CD4-positive, alpha-beta memory T cell (primary cell): Measurements from ENCODE around the gene RNF5. TPM values are rescaled to one million over a fixed set of nuclear protein-coding genes. Genes with fewer than 3 reads are reported as not detected.

Experiments used
- CTCF ChIA-PET: fragments of 350-600 bp; sonication (Branson Sonifier 250); formaldehyde crosslinking; loops from one replicate; lab custom pipeline; 2021; ENCODE audit warnings: inconsistent platforms; ENCODE audit not compliant: partially characterized antibody; lab: Charles Lee
- POLR2A ChIA-PET: fragments of 350-600 bp; sonication (Branson Sonifier 250); formaldehyde crosslinking; loops from one replicate; lab custom pipeline; 2021; ENCODE audit not compliant: partially characterized antibody; lab: Charles Lee
- DNase-seq, 5 donors: peaks; one replicate each; pipeline versions ENCODE4 v3.0.0 to v3.0.0-alpha.2; 2020 to 2022; ENCODE audit warnings: mixed read lengths in 1 of 5
- H3K27ac ChIP-seq: one replicate; pipeline ENCODE4 v1.7.0; 2013; ENCODE audit warnings: low read depth, low read length
- H3K27me3 ChIP-seq: 2 replicates; pipeline ENCODE4 v1.7.0; 2013; ENCODE audit warnings: mild to moderate bottlenecking, low read length, moderate library complexity; ENCODE audit not compliant: insufficient read depth
- H3K36me3 ChIP-seq: 2 replicates; pipeline ENCODE4 v1.7.0; 2013; ENCODE audit warnings: mild to moderate bottlenecking, low read length, moderate library complexity; ENCODE audit not compliant: insufficient read depth
- H3K4me1 ChIP-seq: 2 replicates; pipeline ENCODE4 v1.7.0; 2013; ENCODE audit warnings: mild to moderate bottlenecking, low read length, moderate library complexity; ENCODE audit not compliant: insufficient read depth
- H3K4me3 ChIP-seq, 2 donors: one replicate each; pipeline ENCODE4 v1.7.0; 2013; ENCODE audit warnings: low read length in 2 of 2, mild to moderate bottlenecking in 1 of 2
- H3K9me3 ChIP-seq, 2 donors: one replicate each; pipeline ENCODE4 v1.7.0; 2013; ENCODE audit warnings: low read length in 2 of 2, control low read depth in 1 of 2; ENCODE audit not compliant: control insufficient read depth in 1 of 2
- H3K27ac Mint-ChIP-seq, 7 donors: one replicate each; pipeline ENCODE4 v1.8.0; 2020 to 2021; ENCODE audit warnings: mixed read lengths in 7 of 7, mild to moderate bottlenecking in 6 of 7, inconsistent platforms in 3 of 7, moderate library complexity in 3 of 7
- H3K27me3 Mint-ChIP-seq, 2 donors: one replicate each; pipeline ENCODE4 v1.8.0; 2020 to 2021; ENCODE audit warnings: mixed read lengths in 2 of 2
- H3K36me3 Mint-ChIP-seq, 2 donors: one replicate each; pipeline ENCODE4 v1.8.0; 2020 to 2021; ENCODE audit warnings: mixed read lengths in 2 of 2, inconsistent platforms in 1 of 2, mild to moderate bottlenecking in 1 of 2
- H3K4me1 Mint-ChIP-seq, 4 donors: one replicate each; pipeline ENCODE4 v1.8.0; 2020 to 2021; ENCODE audit warnings: mixed read lengths in 4 of 4, mild to moderate bottlenecking in 1 of 4
- H3K4me3 Mint-ChIP-seq, 8 donors: one replicate each; pipeline ENCODE4 v1.8.0; 2020 to 2021; ENCODE audit warnings: mixed read lengths in 8 of 8, mild to moderate bottlenecking in 7 of 8, moderate library complexity in 6 of 8, inconsistent platforms in 3 of 8
- H3K9me3 Mint-ChIP-seq, 8 donors: one replicate each; pipeline ENCODE4 v1.8.0; 2020 to 2021; ENCODE audit warnings: mixed read lengths in 8 of 8, mild to moderate bottlenecking in 5 of 8, inconsistent platforms in 3 of 8, moderate library complexity in 1 of 8
- intact Hi-C: fragments of 100-400 bp; cut with micrococcal nuclease; formaldehyde crosslinking; loops from one replicate; pipeline ENCODE4 v1.15.1; 2023
- polyA plus RNA-seq, 2 donors: library from polyadenylated mRNA; unstranded; fragments of 300-500 nt; fragmentation: Illumina TruSeq; gene quantifications; one replicate each; pipeline ENCODE4 v1.2.3, GENCODE V29; 2021
- total RNA-seq, 2 experiments: library from RNA; stranded (reverse); gene quantifications; one replicate each; pipeline ENCODE4 v1.2.3, GENCODE V29; 2021

The RNF5 gene
- total and polyA plus RNA-seq, 4 experiments from 2014 or later: 44.2 to 129 (median 74.7) TPM

- Histone ChIP-seq H3K36me3 (no peaks in the 10 kb centered on the region), H3K27me3 (no peaks in the 10 kb centered on the region), H3K4me1 (no peaks in the 10 kb centered on the region), H3K4me3 (no peak overlapping the region), H3K27ac (no peak overlapping the region), H3K9me3 (no peaks in the 10 kb centered on the region)
- POLR2A ChIA-PET: no interaction called here
- Mint-ChIP-seq H3K4me1 (peaks cover 0 to 6% (median 0%) of the 10 kb centered on the region in 4 donors), H3K36me3 (no peaks in the 10 kb centered on the region), H3K4me3 (no peak overlapping the region), H3K27me3 (no peaks in the 10 kb centered on the region), H3K27ac (peak overlapping the region in 1 of 7 donors; percentile 89), H3K9me3 (no peaks in the 10 kb centered on the region)
- intact Hi-C loops: no loop called here
- CTCF ChIA-PET: interaction anchor here (0.6 kb wide), 1 partner anchor 172 kb away, joined by 3 read pairs; no protein-coding TSS in a partner anchor
- DNase-seq: no peak
Measured at GRCh38 chr6:32214126-32214525, 35.9 kb downstream of the RNF5 start.

GRCh38 chr6:32215617-32216016 lies 37.4 kb downstream of the RNF5 start:
- no peaks in the 10 kb centered on the region for H3K27me3 ChIP-seq
- no peak overlapping the region for H3K4me3 ChIP-seq
- no peaks in the 10 kb centered on the region for H3K9me3 ChIP-seq
- no peaks in the 10 kb centered on the region for H3K36me3 ChIP-seq
- POLR2A ChIA-PET: no interaction called here
- H3K4me3 Mint-ChIP-seq: no peak overlapping the region
- H3K36me3 Mint-ChIP-seq: no peaks in the 10 kb centered on the region
- intact Hi-C loops: no loop called here
- H3K4me1 ChIP-seq: no peaks in the 10 kb centered on the region
- no peak overlapping the region for H3K27ac ChIP-seq
- no peaks in the 10 kb centered on the region for H3K27me3 Mint-ChIP-seq
- no peaks in the 10 kb centered on the region for H3K9me3 Mint-ChIP-seq
- H3K4me1 Mint-ChIP-seq: peaks cover 0 to 6% (median 0%) of the 10 kb centered on the region in 4 donors
- DNase-seq: no peak
- peak overlapping the region in 2 of 7 donors; percentile 43 to 59 for H3K27ac Mint-ChIP-seq
- CTCF ChIA-PET: interaction anchor here (0.7 kb wide), 1 partner anchor 332 kb away, joined by 3 read pairs; no protein-coding TSS in a partner anchor

- Histone ChIP-seq H3K36me3 (no peaks in the 10 kb centered on the region), H3K27me3 (no peaks in the 10 kb centered on the region), H3K4me1 (no peaks in the 10 kb centered on the region), H3K27ac (no peak overlapping the region), H3K9me3 (no peaks in the 10 kb centered on the region), H3K4me3 (no peak overlapping the region)
- Mint-ChIP-seq H3K27me3 (no peaks in the 10 kb centered on the region), H3K9me3 (no peaks in the 10 kb centered on the region), H3K27ac (peak overlapping the region in 1 of 7 donors; percentile 74), H3K4me3 (no peak overlapping the region), H3K4me1 (peaks cover 0 to 6% (median 0%) of the 10 kb centered on the region in 4 donors), H3K36me3 (no peaks in the 10 kb centered on the region)
- POLR2A ChIA-PET: no interaction called here
- intact Hi-C loops: no loop called here
- no peak for DNase-seq
- CTCF ChIA-PET: interaction anchor here (0.7 kb wide), 1 partner anchor 333 kb away, joined by 3 read pairs; no protein-coding TSS in a partner anchor
Measured at GRCh38 chr6:32216285-32216684, 38.1 kb downstream of the RNF5 start.

- no peaks in the 10 kb centered on the region for H3K9me3 ChIP-seq
- H3K36me3 ChIP-seq: no peaks in the 10 kb centered on the region
- Mint-ChIP-seq H3K27me3 (no peaks in the 10 kb centered on the region), H3K27ac (peak overlapping the region in 1 of 7 donors; percentile 74), H3K9me3 (no peaks in the 10 kb centered on the region), H3K4me3 (no peak overlapping the region), H3K36me3 (no peaks in the 10 kb centered on the region), H3K4me1 (peaks cover 0 to 6% (median 0%) of the 10 kb centered on the region in 4 donors)
- POLR2A ChIA-PET: interaction anchor here (0.6 kb wide), 1 partner anchor 20 kb away, joined by 3 read pairs; no protein-coding TSS in a partner anchor
- CTCF ChIA-PET: no interaction called here
- no peak overlapping the region for H3K4me3 ChIP-seq
- intact Hi-C loops: no loop called here
- H3K27ac ChIP-seq: no peak overlapping the region
- no peaks in the 10 kb centered on the region for H3K4me1 ChIP-seq
- H3K27me3 ChIP-seq: no peaks in the 10 kb centered on the region
- no peak for DNase-seq
Measured at GRCh38 chr6:32216998-32217397, 38.8 kb downstream of the RNF5 start.

GRCh38 chr6:32218167-32218566 lies 40.0 kb downstream of the RNF5 start:
- no peak overlapping the region for H3K27ac ChIP-seq
- H3K9me3 ChIP-seq: no peaks in the 10 kb centered on the region
- no peaks in the 10 kb centered on the region for H3K36me3 ChIP-seq
- H3K36me3 Mint-ChIP-seq: no peaks in the 10 kb centered on the region
- H3K4me1 Mint-ChIP-seq: peaks cover 0 to 6% (median 4%) of the 10 kb centered on the region in 4 donors
- H3K4me3 ChIP-seq: no peak overlapping the region
- no peaks in the 10 kb centered on the region for H3K27me3 Mint-ChIP-seq
- no peak overlapping the region for H3K4me3 Mint-ChIP-seq
- CTCF ChIA-PET: interaction anchor here (0.8 kb wide), 1 partner anchor 36 kb away, joined by 3 read pairs; no protein-coding TSS in a partner anchor
- H3K27ac Mint-ChIP-seq: no peak overlapping the region
- no peak for DNase-seq
- POLR2A ChIA-PET: no interaction called here
- intact Hi-C loops: no loop called here
- H3K9me3 Mint-ChIP-seq: no peaks in the 10 kb centered on the region
- no peaks in the 10 kb centered on the region for H3K4me1 ChIP-seq
- H3K27me3 ChIP-seq: no peaks in the 10 kb centered on the region

GRCh38 chr6:32220021-32220420 lies 41.8 kb downstream of the RNF5 start:
- no peak for DNase-seq
- H3K27me3 ChIP-seq: no peaks in the 10 kb centered on the region
- H3K36me3 ChIP-seq: no peaks in the 10 kb centered on the region
- H3K4me3 Mint-ChIP-seq: no peak overlapping the region
- no peaks in the 10 kb centered on the region for H3K4me1 ChIP-seq
- H3K27me3 Mint-ChIP-seq: no peaks in the 10 kb centered on the region
- intact Hi-C loops: no loop called here
- no peaks in the 10 kb centered on the region for H3K9me3 Mint-ChIP-seq
- H3K27ac Mint-ChIP-seq: no peak overlapping the region
- ChIA-PET CTCF (no interaction called here), POLR2A (no interaction called here)
- no peaks in the 10 kb centered on the region for H3K36me3 Mint-ChIP-seq
- H3K4me3 ChIP-seq: no peak overlapping the region
- H3K9me3 ChIP-seq: no peaks in the 10 kb centered on the region
- H3K4me1 Mint-ChIP-seq: peaks cover 0 to 4% (median 3%) of the 10 kb centered on the region in 4 donors
- H3K27ac ChIP-seq: no peak overlapping the region

- no peaks in the 10 kb centered on the region for H3K27me3 ChIP-seq
- Mint-ChIP-seq H3K27me3 (no peaks in the 10 kb centered on the region), H3K27ac (no peak overlapping the region), H3K9me3 (no peaks in the 10 kb centered on the region), H3K4me1 (peaks cover 0 to 4% (median 2%) of the 10 kb centered on the region in 4 donors), H3K4me3 (no peak overlapping the region), H3K36me3 (no peaks in the 10 kb centered on the region)
- POLR2A ChIA-PET: no interaction called here
- no peaks in the 10 kb centered on the region for H3K36me3 ChIP-seq
- no peak overlapping the region for H3K27ac ChIP-seq
- no peak for DNase-seq
- no peaks in the 10 kb centered on the region for H3K4me1 ChIP-seq
- H3K4me3 ChIP-seq: no peak overlapping the region
- CTCF ChIA-PET: no interaction called here
- intact Hi-C loops: no loop called here
- no peaks in the 10 kb centered on the region for H3K9me3 ChIP-seq
Measured at GRCh38 chr6:32222333-32223230, 44.4 kb downstream of the RNF5 start.
